GM19468 (cell line): ENCODE results near the gene RAD50.
A peak's percentile ranks its signal among the peaks of the same experiment; 100 is the strongest.

Experiments used
- ATAC-seq: cut with Tn5 transposase; IDR thresholded peaks from one replicate; pipeline ENCODE4 v1.9.1; 2021; ENCODE audit warnings: mild to moderate bottlenecking, moderate library complexity, moderate number of reproducible peaks; ENCODE audit not compliant: unreplicated experiment; ENCODE audit errors: extremely low read depth

RAD50 gene

GRCh38 chr5:132658381-132659302 lies 101.9 kb downstream of the RAD50 start:
- ATAC-seq = no peak

DNA sequence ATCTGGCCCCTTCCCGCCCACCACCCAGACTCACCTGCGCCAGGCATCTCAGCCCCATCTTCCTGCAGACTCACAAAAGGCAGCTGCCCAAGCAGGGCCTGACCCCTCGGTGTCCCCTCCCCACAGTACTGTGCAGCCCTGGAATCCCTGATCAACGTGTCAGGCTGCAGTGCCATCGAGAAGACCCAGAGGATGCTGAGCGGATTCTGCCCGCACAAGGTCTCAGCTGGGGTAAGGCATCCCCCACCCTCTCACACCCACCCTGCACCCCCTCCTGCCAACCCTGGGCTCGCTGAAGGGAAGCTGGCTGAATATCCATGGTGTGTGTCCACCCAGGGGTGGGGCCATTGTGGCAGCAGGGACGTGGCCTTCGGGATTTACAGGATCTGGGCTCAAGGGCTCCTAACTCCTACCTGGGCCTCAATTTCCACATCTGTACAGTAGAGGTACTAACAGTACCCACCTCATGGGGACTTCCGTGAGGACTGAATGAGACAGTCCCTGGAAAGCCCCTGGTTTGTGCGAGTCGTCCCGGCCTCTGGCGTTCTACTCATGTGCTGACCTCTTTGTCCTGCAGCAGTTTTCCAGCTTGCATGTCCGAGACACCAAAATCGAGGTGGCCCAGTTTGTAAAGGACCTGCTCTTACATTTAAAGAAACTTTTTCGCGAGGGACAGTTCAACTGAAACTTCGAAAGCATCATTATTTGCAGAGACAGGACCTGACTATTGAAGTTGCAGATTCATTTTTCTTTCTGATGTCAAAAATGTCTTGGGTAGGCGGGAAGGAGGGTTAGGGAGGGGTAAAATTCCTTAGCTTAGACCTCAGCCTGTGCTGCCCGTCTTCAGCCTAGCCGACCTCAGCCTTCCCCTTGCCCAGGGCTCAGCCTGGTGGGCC lies 103.1 kb downstream of the RAD50 start:
- no peak for ATAC-seq

GRCh38 chr5:132661231-132662003 lies 104.6 kb downstream of the RAD50 start:
- ATAC-seq = no peak

- no peak for ATAC-seq
Measured at GRCh38 chr5:132662004-132662401, 105.2 kb downstream of the RAD50 start.

DNA sequence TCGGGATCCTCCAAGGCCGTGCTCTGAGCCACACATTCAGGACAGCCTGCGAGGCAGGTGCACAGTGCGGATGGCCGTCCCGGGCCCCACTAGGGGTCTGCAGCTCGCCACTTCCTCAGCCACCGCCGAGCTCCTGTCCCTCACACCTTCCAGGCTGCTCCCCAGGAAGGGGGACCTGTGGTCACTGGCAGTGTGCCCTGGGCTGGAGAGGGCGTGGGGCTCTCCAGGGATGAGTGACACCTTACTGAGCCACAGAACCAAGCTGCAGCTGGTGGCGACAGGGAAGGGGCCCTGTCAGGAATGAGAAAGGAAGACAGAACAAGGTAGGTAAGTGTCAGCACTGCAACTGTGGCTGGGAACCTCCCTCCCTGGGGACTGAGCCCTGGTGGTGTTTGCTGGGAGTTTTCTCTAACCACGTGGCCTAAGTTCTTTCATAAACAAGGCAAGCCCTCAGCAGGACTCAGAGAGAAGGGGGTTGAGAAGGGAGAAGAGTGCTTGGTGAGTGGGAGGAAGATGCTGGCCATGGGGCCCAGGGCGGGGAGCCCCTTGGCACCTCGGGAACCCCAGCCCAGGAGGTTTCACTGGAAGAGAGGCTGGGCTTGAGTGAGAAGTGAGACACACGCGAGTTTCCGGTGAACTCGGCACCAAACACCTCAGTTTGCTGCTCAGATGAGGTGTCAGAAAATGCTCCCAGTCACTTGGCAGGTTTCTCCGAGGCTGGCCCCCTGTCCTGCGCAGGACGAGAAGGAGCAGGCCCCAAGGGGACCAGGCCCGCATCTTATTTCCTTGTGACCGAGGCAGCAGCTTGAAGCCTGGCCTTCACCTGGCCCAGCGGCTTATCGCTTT lies 106.4 kb downstream of the RAD50 start:
- ATAC-seq = peak; percentile 34

DNA sequence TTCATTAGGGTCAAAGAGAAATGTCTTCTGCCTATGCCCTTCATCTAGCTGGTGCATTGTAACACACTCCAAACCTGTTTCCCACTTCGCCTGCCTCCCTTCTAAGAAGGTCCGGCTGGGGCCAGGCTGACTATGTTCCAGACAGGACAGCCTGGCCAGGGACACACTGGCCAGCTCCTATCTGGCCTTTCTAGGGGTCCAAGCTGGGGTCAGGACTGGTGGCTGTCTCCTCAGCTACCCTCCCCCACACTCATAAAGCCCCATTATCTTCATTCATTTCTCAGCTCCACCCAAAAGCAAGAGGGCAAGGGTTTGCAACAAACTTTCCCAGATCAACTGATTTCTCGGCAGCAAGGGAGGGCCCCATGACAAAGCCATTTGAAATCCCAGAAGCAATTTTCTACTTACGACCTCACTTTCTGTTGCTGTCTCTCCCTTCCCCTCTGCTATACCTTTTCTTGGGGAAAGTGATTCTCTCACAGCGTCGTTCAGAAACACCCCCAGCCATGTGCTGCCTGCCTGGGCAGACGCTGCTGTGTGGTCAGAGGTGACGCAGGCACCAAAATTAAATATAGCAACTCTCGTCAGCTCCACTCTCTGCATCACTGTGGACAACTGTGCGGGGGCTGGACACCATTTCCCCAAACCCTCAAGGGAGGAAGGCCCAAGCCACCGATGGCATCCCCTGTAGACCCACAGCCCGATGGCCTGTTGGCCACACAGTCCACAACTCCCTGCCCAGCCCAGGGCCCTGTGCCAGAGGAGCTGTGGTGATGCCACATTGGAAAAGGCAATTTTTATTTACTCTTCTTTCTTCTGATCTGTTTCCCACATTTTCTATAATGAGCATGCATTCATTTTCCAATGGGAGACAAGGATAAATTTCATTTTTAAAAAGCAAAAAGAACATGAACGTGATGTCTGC lies 107.3 kb downstream of the RAD50 start:
- ATAC-seq = peak; percentile 40

DNA sequence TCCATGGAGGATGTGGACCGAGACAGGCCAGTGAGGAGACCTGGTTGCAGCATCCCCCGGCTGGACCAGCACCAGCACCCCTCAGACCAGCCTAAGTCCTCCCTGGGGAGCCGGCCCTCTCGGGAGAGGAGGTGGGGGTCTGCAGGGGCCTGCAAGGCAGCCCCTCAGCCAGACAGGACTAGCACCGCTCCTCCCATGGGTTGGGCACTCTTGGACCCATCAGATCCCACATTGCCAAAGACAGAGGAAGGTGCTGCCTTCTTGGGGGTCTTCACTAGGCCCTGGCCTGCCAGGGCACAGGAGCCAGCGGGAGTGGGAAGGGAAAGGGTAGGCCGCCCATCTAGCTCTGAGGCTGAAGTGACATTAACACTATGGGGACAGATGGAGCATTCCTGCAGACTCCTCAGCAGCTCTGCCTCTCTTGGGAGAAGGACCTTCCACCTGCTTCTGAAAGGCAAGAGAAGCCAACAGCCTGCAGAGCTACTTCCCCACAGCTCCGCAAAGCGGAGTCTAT lies 108.0 kb downstream of the RAD50 start:
- ATAC-seq = no peak

GRCh38 chr5:132665574-132666080 lies 108.8 kb downstream of the RAD50 start:
- no peak for ATAC-seq

DNA sequence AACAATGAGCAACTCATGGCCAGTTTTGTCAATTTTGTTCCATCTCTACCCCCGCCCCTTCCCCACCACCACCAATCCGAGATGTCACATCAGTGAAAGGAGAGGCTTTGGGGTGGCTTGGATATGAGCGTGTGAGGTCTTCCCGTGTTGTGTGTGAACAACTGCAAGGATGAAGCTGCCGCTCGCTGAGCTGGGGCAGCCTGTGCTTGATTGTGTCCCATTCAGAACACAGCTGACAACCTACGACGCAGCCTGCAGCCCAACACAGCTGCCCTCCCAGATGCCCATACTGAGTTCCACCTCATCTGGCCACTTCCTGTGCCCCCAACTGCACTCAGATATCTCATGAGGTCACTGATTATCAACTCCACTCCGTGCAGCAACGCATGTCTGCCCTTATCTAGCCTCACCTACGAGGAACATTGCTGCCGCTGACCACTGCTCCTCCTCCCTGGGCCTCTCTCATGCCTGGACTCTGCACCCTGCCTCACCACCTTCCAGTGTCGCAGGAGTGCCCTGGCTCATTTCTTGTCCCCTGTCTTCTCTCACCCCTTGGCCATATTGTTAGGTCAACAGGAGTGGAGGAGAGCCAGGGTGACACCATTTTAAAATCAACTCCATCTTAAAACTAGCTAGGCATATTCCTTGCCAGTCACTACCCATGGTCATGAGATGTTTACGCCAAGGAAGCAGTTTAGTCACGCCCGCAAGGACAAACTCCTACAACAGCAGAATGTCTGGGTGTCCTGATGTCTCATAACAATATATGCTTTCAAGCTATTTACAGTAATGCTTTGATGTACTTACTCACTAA lies 109.7 kb downstream of the RAD50 start:
- no peak for ATAC-seq

DNA sequence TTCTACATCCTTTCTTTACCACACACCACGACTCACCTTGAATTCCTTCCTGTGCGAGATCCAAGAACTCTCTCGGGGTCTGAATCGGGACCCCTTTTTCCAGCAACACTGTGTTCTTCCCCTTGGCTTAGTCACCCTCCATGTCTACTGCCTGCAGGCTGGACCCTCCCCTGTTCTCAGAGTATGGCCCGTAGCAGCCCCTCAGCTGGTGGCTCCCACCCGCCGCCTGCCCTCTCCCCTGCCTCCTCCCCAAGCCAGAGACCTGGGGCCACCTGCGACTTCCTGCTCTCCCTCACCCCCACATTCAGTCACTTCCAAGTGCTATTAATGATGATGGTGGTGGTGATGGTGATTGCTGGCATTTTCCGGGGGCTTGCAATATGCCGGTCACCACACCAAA lies 110.5 kb downstream of the RAD50 start:
- ATAC-seq = no peak

GRCh38 chr5:132667761-132668705 lies 111.3 kb downstream of the RAD50 start:
- ATAC-seq = no peak

DNA sequence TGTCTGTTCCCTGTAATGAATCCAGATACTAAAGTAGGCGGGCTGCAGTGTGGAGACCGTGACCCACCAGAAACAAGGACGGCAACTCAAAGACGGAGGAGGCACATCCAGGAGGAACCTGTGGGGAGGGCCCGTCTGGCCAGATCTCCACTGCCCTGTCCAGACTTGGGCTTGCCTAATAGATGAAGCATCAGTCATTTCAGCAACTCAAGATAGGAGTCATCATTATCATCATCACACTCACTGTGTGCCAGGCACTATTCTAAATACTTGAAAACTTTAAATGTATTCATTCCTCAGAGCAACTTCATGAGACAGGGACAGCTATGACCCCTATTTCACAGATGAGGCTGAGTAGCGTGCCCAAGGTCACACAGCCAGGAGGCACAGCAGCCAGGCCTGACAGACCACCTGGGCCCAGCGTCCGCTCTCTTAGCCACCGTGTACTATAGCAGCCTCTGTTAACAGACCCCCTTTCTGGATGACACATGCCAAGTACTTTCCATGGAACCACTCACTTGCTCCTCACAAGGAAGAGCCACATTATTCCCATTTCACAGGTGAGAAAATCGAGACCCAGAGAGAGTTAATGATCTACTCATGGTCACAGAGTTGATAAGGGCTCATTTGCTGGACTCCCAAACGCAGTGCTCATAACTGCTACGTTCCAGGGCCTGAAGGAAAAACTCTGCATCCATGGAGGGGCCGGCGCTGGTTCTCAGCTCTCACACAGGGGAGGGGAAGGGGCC lies 112.1 kb downstream of the RAD50 start:
- no peak for ATAC-seq

DNA sequence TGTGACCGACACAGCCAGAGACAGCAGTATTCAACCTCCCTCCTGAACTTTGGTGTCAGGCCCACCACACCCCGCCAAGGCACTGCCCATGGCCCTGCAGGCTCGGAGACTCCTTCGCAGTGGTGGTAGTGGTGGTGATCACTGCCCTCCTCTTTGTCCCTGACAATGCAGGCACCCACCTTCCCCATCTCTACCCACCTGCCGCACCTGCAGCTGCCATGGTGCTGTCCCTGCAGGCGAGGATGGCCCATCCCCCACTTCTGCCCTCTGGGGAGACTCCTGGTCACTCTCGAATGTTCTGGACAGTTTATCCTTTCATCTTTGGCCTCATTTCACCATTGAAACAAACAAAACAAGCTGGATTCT lies 112.7 kb downstream of the RAD50 start:
- ATAC-seq = no peak

GRCh38 chr5:132669966-132670882 lies 113.4 kb downstream of the RAD50 start:
- no peak for ATAC-seq
